ENCODE results near the gene RSBN1L. TPM values are rescaled to one million over a fixed set of nuclear protein-coding genes. Genes with fewer than 3 reads are reported as not detected.
A peak's percentile ranks its signal among the peaks of the same experiment; 100 is the strongest.

RSBN1L gene
- total RNA-seq, 1 donor from 2014 or later = 27.0 TPM

DNA sequence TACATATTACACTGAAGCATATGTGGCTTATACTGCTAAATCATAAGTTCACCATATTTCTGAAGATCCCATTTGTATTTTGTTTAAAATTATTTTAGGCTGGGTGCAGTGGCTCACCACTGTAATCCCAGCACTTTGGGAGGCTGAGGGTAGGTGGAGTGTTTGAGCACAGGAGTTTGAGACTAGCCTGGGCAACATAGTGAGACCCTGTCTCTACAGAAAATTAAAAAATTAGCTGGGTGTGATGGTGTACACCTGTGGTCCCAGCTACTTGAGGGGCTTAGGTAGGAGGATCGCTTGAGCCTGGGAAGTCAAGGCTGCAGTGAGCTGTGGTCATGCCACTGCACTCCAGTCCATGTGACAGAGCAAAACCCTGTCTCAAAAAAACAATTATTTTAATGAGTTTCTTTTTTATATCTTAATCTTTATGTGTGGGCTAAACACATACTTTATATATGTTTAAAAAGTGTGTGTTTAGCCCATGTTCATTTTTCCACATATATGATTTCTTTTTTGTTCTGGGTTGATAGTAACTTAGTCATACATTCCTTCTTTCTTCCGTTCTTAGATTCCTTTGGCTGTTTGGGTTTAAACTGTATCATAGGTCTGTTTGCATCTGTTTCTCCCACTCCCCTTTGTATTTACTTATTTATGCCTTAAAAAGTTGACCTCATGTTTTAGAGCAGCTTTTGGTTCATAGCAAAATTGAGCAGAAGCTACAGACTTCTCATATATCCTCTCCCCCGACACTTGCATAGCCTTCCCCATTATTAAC is 33.5 kb downstream of the RSBN1L start:
- no peaks in the 10 kb centered on the region for H3K36me3 Mint-ChIP-seq (ENCODE audit: unreplicated experiment)
- H3K9me3 Mint-ChIP-seq (ENCODE audit: unreplicated experiment) = no peaks in the 10 kb centered on the region
- DNase-seq = no peak
- peak overlapping the region; percentile 87 for H3K27ac Mint-ChIP-seq (ENCODE audit: unreplicated experiment)
- no peaks in the 10 kb centered on the region for H3K27me3 Mint-ChIP-seq (ENCODE audit: unreplicated experiment)
- TF ChIP-seq, protein P1, sequence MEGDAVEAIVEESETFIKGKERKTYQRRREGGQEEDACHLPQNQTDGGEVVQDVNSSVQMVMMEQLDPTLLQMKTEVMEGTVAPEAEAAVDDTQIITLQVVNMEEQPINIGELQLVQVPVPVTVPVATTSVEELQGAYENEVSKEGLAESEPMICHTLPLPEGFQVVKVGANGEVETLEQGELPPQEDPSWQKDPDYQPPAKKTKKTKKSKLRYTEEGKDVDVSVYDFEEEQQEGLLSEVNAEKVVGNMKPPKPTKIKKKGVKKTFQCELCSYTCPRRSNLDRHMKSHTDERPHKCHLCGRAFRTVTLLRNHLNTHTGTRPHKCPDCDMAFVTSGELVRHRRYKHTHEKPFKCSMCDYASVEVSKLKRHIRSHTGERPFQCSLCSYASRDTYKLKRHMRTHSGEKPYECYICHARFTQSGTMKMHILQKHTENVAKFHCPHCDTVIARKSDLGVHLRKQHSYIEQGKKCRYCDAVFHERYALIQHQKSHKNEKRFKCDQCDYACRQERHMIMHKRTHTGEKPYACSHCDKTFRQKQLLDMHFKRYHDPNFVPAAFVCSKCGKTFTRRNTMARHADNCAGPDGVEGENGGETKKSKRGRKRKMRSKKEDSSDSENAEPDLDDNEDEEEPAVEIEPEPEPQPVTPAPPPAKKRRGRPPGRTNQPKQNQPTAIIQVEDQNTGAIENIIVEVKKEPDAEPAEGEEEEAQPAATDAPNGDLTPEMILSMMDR (IDR thresholded peaks at IDR 0.05; ENCODE audit: partially characterized antibody, unreplicated experiment) = no peak
- peaks cover 30% of the 10 kb centered on the region for H3K4me1 Mint-ChIP-seq (ENCODE audit: low read depth, unreplicated experiment)
- peak overlapping the region; percentile 2 for H3K4me3 Mint-ChIP-seq (ENCODE audit: unreplicated experiment)

DNA sequence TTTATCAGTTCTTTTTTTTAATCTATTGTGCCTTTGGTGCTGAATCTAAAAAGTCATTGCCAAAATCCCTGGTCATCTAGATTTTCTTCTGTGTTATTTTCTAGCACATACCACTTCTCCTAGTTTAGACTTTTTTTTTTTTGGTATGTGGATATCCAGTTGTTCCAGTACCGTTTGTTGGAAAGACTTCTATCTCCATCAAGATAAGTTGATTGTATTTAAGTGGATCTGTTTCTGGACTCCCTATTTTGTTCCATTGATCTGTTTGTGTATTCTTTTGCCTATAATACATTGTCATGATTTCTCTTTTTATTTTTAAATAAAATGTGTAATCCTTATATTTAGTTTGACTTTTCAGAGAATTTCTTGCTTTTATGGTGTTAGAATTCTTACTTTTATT is 35.5 kb downstream of the RSBN1L start:
- no peak overlapping the region for H3K27ac Mint-ChIP-seq (ENCODE audit: unreplicated experiment)
- DNase-seq = no peak
- H3K27me3 Mint-ChIP-seq (ENCODE audit: unreplicated experiment) = no peaks in the 10 kb centered on the region
- H3K4me1 Mint-ChIP-seq (ENCODE audit: low read depth, unreplicated experiment) = peaks cover 30% of the 10 kb centered on the region
- H3K9me3 Mint-ChIP-seq (ENCODE audit: unreplicated experiment) = no peaks in the 10 kb centered on the region
- TF ChIP-seq, protein P1 (IDR thresholded peaks at IDR 0.05; ENCODE audit: partially characterized antibody, unreplicated experiment) = no peak
- no peak overlapping the region for H3K4me3 Mint-ChIP-seq (ENCODE audit: unreplicated experiment)
- no peaks in the 10 kb centered on the region for H3K36me3 Mint-ChIP-seq (ENCODE audit: unreplicated experiment)

DNA sequence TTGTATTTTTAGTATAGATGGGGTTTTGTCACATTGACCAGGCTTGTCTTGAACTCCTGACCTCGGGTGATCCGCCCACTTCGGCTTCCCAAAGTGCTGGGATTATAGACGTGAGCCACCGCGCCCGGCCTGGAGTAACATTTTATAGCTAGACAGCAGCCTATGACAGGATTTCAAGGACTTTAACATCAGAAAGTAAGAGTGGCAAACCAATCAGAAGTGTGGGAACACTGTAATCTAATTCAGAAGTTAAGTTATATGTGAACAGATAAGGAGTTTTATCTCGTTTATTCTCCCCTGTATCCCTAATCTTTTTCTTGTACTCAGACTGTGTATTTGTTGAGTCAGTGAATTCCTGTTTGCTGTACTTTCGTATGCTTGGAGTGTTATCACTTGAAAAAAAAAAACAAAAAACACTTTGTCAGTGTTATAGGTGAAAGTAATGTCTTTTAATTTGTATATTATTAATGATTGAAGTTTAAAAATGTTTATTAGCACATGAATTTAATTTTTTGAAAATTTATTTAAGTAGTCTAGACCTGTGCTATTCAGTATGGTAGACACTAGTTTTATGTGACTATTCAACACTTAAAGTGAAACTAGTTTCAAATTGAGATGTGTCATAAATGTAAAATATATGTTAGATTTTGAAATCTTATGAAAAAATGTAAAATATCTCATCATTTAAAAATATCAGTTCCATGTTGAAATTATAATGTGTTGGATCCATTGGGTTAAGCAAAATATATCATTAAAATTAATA is 38.6 kb downstream of the RSBN1L start:
- H3K27ac Mint-ChIP-seq (ENCODE audit: unreplicated experiment) = no peak overlapping the region
- H3K27me3 Mint-ChIP-seq (ENCODE audit: unreplicated experiment) = no peaks in the 10 kb centered on the region
- TF ChIP-seq, protein P1 (IDR thresholded peaks at IDR 0.05; ENCODE audit: partially characterized antibody, unreplicated experiment) = no peak
- DNase-seq = no peak
- no peak overlapping the region for H3K4me3 Mint-ChIP-seq (ENCODE audit: unreplicated experiment)
- no peaks in the 10 kb centered on the region for H3K36me3 Mint-ChIP-seq (ENCODE audit: unreplicated experiment)
- peaks cover 14% of the 10 kb centered on the region for H3K4me1 Mint-ChIP-seq (ENCODE audit: low read depth, unreplicated experiment)
- H3K9me3 Mint-ChIP-seq (ENCODE audit: unreplicated experiment) = no peaks in the 10 kb centered on the region

DNA sequence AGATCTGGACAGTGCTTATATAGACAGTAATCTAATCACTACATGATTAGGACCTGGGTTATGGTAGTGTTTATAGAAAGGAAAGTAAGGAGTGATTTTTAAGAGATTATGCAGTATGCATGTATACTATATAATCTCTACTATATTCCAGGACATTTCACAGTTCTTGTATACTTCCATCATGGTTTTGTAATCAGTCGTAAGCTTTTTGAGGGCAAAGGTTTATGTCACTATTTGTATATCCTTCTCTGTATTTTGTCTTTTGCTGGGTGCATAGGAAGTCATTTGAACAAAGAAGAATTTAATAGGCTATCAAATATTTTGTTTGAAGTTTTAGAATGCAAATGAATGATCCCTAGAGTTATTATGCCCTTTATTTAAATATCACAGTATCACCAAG is 39.2 kb downstream of the RSBN1L start:
- H3K9me3 Mint-ChIP-seq (ENCODE audit: unreplicated experiment) = no peaks in the 10 kb centered on the region
- H3K4me1 Mint-ChIP-seq (ENCODE audit: low read depth, unreplicated experiment) = peaks cover 10% of the 10 kb centered on the region
- H3K27me3 Mint-ChIP-seq (ENCODE audit: unreplicated experiment) = no peaks in the 10 kb centered on the region
- TF ChIP-seq, protein P1 (IDR thresholded peaks at IDR 0.05; ENCODE audit: partially characterized antibody, unreplicated experiment) = no peak
- DNase-seq = no peak
- no peak overlapping the region for H3K27ac Mint-ChIP-seq (ENCODE audit: unreplicated experiment)
- H3K36me3 Mint-ChIP-seq (ENCODE audit: unreplicated experiment) = no peaks in the 10 kb centered on the region
- H3K4me3 Mint-ChIP-seq (ENCODE audit: unreplicated experiment) = no peak overlapping the region

DNA sequence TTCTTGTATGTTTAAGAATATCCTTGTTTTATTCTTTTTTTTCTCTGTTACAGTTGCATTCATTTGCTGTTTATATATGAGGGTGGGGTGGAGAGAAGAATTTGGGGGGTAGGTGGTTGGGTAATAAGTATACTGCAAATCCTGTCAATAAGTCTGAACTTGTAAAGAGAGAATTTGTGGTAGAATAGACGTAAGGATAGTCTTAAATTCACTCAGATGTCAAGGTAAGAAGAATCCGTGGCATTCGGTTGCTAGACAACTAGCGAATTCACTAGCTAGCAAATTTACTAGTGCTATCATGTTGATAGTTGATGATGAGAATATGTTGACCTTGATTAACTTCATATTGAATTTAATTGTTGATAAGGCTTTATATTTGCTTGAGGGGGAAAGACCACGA is 40.7 kb downstream of the RSBN1L start:
- DNase-seq = no peak
- TF ChIP-seq, protein P1 (IDR thresholded peaks at IDR 0.05; ENCODE audit: partially characterized antibody, unreplicated experiment) = no peak
- Mint-ChIP-seq H3K9me3 (ENCODE audit: unreplicated experiment) (no peaks in the 10 kb centered on the region), H3K27ac (ENCODE audit: unreplicated experiment) (no peak overlapping the region), H3K27me3 (ENCODE audit: unreplicated experiment) (no peaks in the 10 kb centered on the region), H3K36me3 (ENCODE audit: unreplicated experiment) (no peaks in the 10 kb centered on the region), H3K4me3 (ENCODE audit: unreplicated experiment) (no peak overlapping the region), H3K4me1 (ENCODE audit: low read depth, unreplicated experiment) (peaks cover 8% of the 10 kb centered on the region)
